ENCODE data around the gene MICU1. TPM values are rescaled to one million over a fixed set of nuclear protein-coding genes. Genes with fewer than 3 reads are reported as not detected.

The MICU1 gene
- polyA plus RNA-seq, 2 of the 4 experiments (the other 2 are of a cell fraction) = 54.5 to 58.6 TPM

DNA sequence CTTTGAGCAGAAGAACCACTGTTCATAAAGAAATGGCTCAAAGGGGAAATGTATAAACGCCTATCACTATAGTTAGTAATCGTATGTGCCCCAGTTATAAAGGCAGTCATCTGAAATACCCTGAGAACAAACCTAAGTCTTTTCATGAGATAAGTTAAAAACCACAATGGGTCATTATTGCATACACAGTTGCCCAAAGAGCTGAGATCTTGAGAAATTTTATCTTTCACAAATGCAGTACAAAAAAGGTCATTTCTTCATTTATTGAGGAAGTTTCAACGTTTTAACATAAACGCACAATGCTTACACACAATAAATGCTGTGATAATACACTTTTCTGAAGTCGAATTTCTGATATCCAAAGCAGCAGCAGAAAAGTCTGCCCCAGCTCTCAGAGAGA is 114.4 kb downstream of the MICU1 start:
- Histone ChIP-seq H3K4me1 (no peaks in the 10 kb centered on the region), H3K9me3 (no peaks in the 10 kb centered on the region), H3K4me3 (no peak overlapping the region), H3K4me2 (no peak overlapping the region), H3K27ac (no peak overlapping the region)
- WGBS (ENCODE audit: missing lambda C conversion rate) = 85% methylated on average over 5 of the region's 5 CpGs
- FAIRE-seq (no peak), DNase-seq (ENCODE audit: low read depth in 1 of 2, low spot score in 1 of 2) (no peak), ATAC-seq (no peak)
- CTCF ChIA-PET = no interaction called here
- no peak for TF ChIP-seq RCOR1 (IDR thresholded peaks at IDR 0.05; ENCODE audit: low read depth, low read length)
- POLR2A ChIA-PET = no interaction called here

DNA sequence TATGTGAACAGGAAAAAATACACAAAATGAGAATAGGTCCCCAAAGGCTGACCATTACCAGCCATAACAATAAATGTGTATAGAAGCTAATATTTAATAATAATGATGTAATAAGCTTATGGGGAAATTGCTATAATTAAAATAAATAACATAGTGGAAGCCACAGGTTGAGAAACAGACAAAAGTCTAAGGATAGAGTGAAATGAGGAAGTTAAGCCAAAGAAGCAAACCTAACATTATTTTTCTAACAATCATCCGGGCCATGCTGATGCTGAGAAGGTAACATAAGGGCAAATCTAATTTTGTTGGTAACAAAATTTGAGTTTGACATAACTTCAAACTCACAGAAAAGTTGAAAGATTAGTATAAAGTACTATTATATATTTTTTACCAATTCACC is 115.9 kb downstream of the MICU1 start:
- DNase-seq (ENCODE audit: low read depth in 1 of 2, low spot score in 1 of 2) (no peak), ATAC-seq (no peak), FAIRE-seq (peak; percentile 7)
- Histone ChIP-seq H3K4me3 (no peak overlapping the region), H3K4me1 (no peaks in the 10 kb centered on the region), H3K27ac (no peak overlapping the region), H3K9me3 (no peaks in the 10 kb centered on the region), H3K4me2 (no peak overlapping the region)
- 95% methylated on average over 1 of the region's 1 CpG for WGBS (ENCODE audit: missing lambda C conversion rate)
- POLR2A ChIA-PET = no interaction called here
- CTCF ChIA-PET = interaction anchor here (0.7 kb wide), 1 partner anchor 320 kb away, joined by 3 read pairs; no protein-coding TSS in a partner anchor
- TF ChIP-seq RFX5 (IDR thresholded peaks at IDR 0.05) (no peak), NR3C1 (IDR thresholded peaks at IDR 0.05) (no peak), POLR2AphosphoS2 (conservative IDR thresholded peaks at IDR 0.05; ENCODE audit: low read length) (no peak), POLR2A (IDR thresholded peaks at IDR 0.05; ENCODE audit: low read length) (no peak)

DNA sequence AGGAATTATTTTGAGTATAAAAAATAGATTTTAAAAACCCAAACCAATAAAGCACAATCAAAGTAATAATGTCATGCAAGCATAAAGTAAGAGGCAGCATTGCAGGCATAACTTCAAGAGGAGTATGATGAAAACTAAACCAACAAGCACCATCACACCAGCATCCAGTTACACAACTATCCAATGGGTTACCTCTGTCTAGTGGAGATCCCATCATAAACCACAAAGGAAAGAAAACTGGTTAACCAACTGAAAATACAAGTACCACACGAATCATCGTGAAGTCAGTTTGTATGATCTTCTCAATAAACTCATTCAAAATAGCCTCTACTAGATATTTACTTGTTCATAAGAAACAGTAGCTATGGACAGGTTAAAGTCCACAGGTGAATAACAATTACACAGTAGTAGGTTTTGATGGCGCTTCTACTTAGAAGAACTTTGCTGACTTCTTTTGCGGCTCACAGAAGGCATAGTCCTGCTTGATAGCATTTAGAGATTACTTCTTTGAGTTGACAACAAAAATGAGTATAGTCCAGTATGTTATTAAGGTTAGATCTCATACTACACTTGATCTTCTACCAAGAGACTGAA is 116.6 kb downstream of the MICU1 start:
- WGBS (ENCODE audit: missing lambda C conversion rate) = 96% methylated on average over 4 of the region's 4 CpGs
- no peak overlapping the region for H3K27ac ChIP-seq
- ChIA-PET POLR2A (no interaction called here), CTCF (interaction anchor here (0.7 kb wide), 1 partner anchor 321 kb away, joined by 3 read pairs; no protein-coding TSS in a partner anchor)
- no peak for DNase-seq (ENCODE audit: low read depth in 1 of 2, low spot score in 1 of 2)
- no peak for TF ChIP-seq SREBF2 (IDR thresholded peaks at IDR 0.05)
- TF ChIP-seq, protein P1, sequence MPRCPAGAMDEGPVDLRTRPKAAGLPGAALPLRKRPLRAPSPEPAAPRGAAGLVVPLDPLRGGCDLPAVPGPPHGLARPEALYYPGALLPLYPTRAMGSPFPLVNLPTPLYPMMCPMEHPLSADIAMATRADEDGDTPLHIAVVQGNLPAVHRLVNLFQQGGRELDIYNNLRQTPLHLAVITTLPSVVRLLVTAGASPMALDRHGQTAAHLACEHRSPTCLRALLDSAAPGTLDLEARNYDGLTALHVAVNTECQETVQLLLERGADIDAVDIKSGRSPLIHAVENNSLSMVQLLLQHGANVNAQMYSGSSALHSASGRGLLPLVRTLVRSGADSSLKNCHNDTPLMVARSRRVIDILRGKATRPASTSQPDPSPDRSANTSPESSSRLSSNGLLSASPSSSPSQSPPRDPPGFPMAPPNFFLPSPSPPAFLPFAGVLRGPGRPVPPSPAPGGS (IDR thresholded peaks at IDR 0.05) = no peak
- no peak for TF ChIP-seq NFE2L2 (conservative IDR thresholded peaks at IDR 0.05; ENCODE audit: low read length)
- TF ChIP-seq NPAS2 (CRISPR knock-in tag; IDR thresholded peaks at IDR 0.05; ENCODE audit: borderline replicate concordance) = no peak
- no peak for TF ChIP-seq CBX8 (IDR thresholded peaks at IDR 0.05)
- TF ChIP-seq, protein P2, sequence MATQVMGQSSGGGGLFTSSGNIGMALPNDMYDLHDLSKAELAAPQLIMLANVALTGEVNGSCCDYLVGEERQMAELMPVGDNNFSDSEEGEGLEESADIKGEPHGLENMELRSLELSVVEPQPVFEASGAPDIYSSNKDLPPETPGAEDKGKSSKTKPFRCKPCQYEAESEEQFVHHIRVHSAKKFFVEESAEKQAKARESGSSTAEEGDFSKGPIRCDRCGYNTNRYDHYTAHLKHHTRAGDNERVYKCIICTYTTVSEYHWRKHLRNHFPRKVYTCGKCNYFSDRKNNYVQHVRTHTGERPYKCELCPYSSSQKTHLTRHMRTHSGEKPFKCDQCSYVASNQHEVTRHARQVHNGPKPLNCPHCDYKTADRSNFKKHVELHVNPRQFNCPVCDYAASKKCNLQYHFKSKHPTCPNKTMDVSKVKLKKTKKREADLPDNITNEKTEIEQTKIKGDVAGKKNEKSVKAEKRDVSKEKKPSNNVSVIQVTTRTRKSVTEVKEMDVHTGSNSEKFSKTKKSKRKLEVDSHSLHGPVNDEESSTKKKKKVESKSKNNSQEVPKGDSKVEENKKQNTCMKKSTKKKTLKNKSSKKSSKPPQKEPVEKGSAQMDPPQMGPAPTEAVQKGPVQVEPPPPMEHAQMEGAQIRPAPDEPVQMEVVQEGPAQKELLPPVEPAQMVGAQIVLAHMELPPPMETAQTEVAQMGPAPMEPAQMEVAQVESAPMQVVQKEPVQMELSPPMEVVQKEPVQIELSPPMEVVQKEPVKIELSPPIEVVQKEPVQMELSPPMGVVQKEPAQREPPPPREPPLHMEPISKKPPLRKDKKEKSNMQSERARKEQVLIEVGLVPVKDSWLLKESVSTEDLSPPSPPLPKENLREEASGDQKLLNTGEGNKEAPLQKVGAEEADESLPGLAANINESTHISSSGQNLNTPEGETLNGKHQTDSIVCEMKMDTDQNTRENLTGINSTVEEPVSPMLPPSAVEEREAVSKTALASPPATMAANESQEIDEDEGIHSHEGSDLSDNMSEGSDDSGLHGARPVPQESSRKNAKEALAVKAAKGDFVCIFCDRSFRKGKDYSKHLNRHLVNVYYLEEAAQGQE (IDR thresholded peaks at IDR 0.05) = no peak
- no peak for TF ChIP-seq FOSB (CRISPR knock-in tag; IDR thresholded peaks at IDR 0.05)
- TF ChIP-seq HEYL (CRISPR knock-in tag; IDR thresholded peaks at IDR 0.05) = no peak
- TF ChIP-seq, protein P3, sequence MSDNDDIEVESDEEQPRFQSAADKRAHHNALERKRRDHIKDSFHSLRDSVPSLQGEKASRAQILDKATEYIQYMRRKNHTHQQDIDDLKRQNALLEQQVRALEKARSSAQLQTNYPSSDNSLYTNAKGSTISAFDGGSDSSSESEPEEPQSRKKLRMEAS (IDR thresholded peaks at IDR 0.05) = no peak
- TF ChIP-seq RAD21 (conservative IDR thresholded peaks at IDR 0.05 in 1 of 2, IDR thresholded peaks at IDR 0.05 in 1 of 2) = no peak
- no peak for TF ChIP-seq GATA3 (IDR thresholded peaks at IDR 0.05; ENCODE audit: borderline replicate concordance)
- TF ChIP-seq, protein P4, sequence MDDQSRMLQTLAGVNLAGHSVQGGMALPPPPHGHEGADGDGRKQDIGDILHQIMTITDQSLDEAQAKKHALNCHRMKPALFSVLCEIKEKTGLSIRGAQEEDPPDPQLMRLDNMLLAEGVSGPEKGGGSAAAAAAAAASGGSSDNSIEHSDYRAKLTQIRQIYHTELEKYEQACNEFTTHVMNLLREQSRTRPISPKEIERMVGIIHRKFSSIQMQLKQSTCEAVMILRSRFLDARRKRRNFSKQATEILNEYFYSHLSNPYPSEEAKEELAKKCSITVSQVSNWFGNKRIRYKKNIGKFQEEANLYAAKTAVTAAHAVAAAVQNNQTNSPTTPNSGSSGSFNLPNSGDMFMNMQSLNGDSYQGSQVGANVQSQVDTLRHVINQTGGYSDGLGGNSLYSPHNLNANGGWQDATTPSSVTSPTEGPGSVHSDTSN (IDR thresholded peaks at IDR 0.05) = no peak
- no peak for TF ChIP-seq EP300 (IDR thresholded peaks at IDR 0.05)
- TF ChIP-seq MAFK (IDR thresholded peaks at IDR 0.05; ENCODE audit: partially characterized antibody) = no peak
- no peak for TF ChIP-seq CEBPB (IDR thresholded peaks at IDR 0.05)
- TF ChIP-seq, protein P5, sequence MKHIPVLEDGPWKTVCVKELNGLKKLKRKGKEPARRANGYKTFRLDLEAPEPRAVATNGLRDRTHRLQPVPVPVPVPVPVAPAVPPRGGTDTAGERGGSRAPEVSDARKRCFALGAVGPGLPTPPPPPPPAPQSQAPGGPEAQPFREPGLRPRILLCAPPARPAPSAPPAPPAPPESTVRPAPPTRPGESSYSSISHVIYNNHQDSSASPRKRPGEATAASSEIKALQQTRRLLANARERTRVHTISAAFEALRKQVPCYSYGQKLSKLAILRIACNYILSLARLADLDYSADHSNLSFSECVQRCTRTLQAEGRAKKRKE (CRISPR knock-in tag; IDR thresholded peaks at IDR 0.05; ENCODE audit: low read depth) = no peak
- ATAC-seq = no peak
- H3K4me1 ChIP-seq = no peaks in the 10 kb centered on the region
- H3K4me2 ChIP-seq = no peak overlapping the region
- H3K9me3 ChIP-seq = peaks cover 5% of the 10 kb centered on the region; the same call in 1 of the 3 replicates
- no peak for FAIRE-seq
- H3K4me3 ChIP-seq = no peak overlapping the region

Measured in A549 (cell line).